Urinary bladder (tissue), 4 donors: Measurements from ENCODE around the gene KCNAB1. TPM values are rescaled to one million over a fixed set of nuclear protein-coding genes. Genes with fewer than 3 reads are reported as not detected.

Experiments
- DNase-seq: peaks from one replicate; pipeline ENCODE4 v3.0.0-alpha.2; 2015; ENCODE audit errors: extremely low spot score
- H3K27ac ChIP-seq: one replicate; pipeline ENCODE4 v1.5.1; 2013; ENCODE audit warnings: low read depth, mild to moderate bottlenecking, moderate library complexity
- H3K36me3 ChIP-seq: one replicate; pipeline ENCODE4 v1.6.1; 2013; ENCODE audit warnings: mild to moderate bottlenecking, moderate library complexity; ENCODE audit not compliant: insufficient read depth
- H3K4me1 ChIP-seq: one replicate; pipeline ENCODE4 v1.6.1; 2013; ENCODE audit warnings: mild to moderate bottlenecking, moderate library complexity; ENCODE audit not compliant: insufficient read depth
- H3K4me3 ChIP-seq: one replicate; pipeline ENCODE4 v1.5.1; 2013; ENCODE audit warnings: low read depth, low read length
- WGBS: extraction: QIAGEN DNeasy Blood & Tissue Kit; methylation state at CpG from one replicate; pipeline ENCODE4 v1.1.7; 2013; 5-methylcytosine and 5-hydroxymethylcytosine counted together
- polyA plus RNA-seq: library from polyadenylated mRNA; stranded (reverse); fragments of 200-250 nt; gene quantifications from one replicate; pipeline ENCODE4 v1.2.3, GENCODE V29; 2013
- total RNA-seq: library from RNA; depleted of rRNA; stranded (reverse); fragments of >200 nt; gene quantifications from one replicate; pipeline ENCODE4 v1.2.3, GENCODE V29; 2014
- donor health status: healthy with polysubstance abuse.
- donor health status: healthy.

KCNAB1 gene
- total and polyA plus RNA-seq, 2 donors = 3.7 to 4.9 TPM

GRCh38 chr3:156356537-156357363, 236.4 kb downstream of the KCNAB1 start:
- DNase-seq = no peak
- Histone ChIP-seq H3K4me3 (no peak overlapping the region), H3K4me1 (no peaks in the 10 kb centered on the region), H3K36me3 (no peaks in the 10 kb centered on the region), H3K27ac (no peak overlapping the region)
- 47% methylated on average over 5 of the region's 5 CpGs for WGBS

- DNase-seq = no peak
- H3K4me1 ChIP-seq = no peaks in the 10 kb centered on the region
- 78% methylated on average over 2 of the region's 2 CpGs for WGBS
- H3K36me3 ChIP-seq = no peaks in the 10 kb centered on the region
- no peak overlapping the region for H3K27ac ChIP-seq
- H3K4me3 ChIP-seq = no peak overlapping the region
Observed at GRCh38 chr3:156358232-156358631, 237.9 kb downstream of the KCNAB1 start.

- no peak for DNase-seq
- H3K36me3 ChIP-seq = no peaks in the 10 kb centered on the region
- no peaks in the 10 kb centered on the region for H3K4me1 ChIP-seq
- H3K27ac ChIP-seq = no peak overlapping the region
- WGBS = 71% methylated on average over 3 of the region's 3 CpGs
- no peak overlapping the region for H3K4me3 ChIP-seq
Observed at GRCh38 chr3:156359368-156359767, 239.0 kb downstream of the KCNAB1 start.

- Histone ChIP-seq H3K27ac (no peak overlapping the region), H3K36me3 (no peaks in the 10 kb centered on the region), H3K4me3 (no peak overlapping the region), H3K4me1 (no peaks in the 10 kb centered on the region)
- WGBS = 81% methylated on average over 4 of the region's 4 CpGs
- DNase-seq = no peak
Observed at GRCh38 chr3:156360083-156360482, 239.7 kb downstream of the KCNAB1 start.

- H3K27ac ChIP-seq = no peak overlapping the region
- WGBS = 62% methylated on average over 5 of the region's 5 CpGs
- H3K36me3 ChIP-seq = no peaks in the 10 kb centered on the region
- no peak for DNase-seq
- no peaks in the 10 kb centered on the region for H3K4me1 ChIP-seq
- H3K4me3 ChIP-seq = no peak overlapping the region
Observed at GRCh38 chr3:156360963-156361362, 240.6 kb downstream of the KCNAB1 start.

GRCh38 chr3:156366559-156366958, 246.2 kb downstream of the KCNAB1 start:
- Histone ChIP-seq H3K4me3 (no peak overlapping the region), H3K27ac (no peak overlapping the region), H3K4me1 (no peaks in the 10 kb centered on the region), H3K36me3 (no peaks in the 10 kb centered on the region)
- no peak for DNase-seq
- WGBS = 93% methylated on average over 3 of the region's 3 CpGs

GRCh38 chr3:156368189-156368588, 247.8 kb downstream of the KCNAB1 start:
- 67% methylated on average over 3 of the region's 3 CpGs for WGBS
- H3K36me3 ChIP-seq = no peaks in the 10 kb centered on the region
- H3K4me3 ChIP-seq = no peak overlapping the region
- DNase-seq = no peak
- no peak overlapping the region for H3K27ac ChIP-seq
- no peaks in the 10 kb centered on the region for H3K4me1 ChIP-seq

- peak; percentile 21 for DNase-seq
- 42% methylated on average over 6 of the region's 6 CpGs for WGBS
Observed at GRCh38 chr3:156371701-156372100, 251.3 kb downstream of the KCNAB1 start.

GRCh38 chr3:156373095-156373494, 252.7 kb downstream of the KCNAB1 start:
- Histone ChIP-seq H3K4me1 (no peaks in the 10 kb centered on the region), H3K4me3 (no peak overlapping the region), H3K27ac (no peak overlapping the region), H3K36me3 (no peaks in the 10 kb centered on the region)
- 86% methylated on average over 1 of the region's 1 CpG for WGBS
- DNase-seq = no peak

More at GRCh38 chr3:156371701-156372100, 251.3 kb downstream of the KCNAB1 start:
- H3K4me1 ChIP-seq = no peaks in the 10 kb centered on the region
- H3K36me3 ChIP-seq = no peaks in the 10 kb centered on the region
- H3K4me3 ChIP-seq = no peak overlapping the region
- H3K27ac ChIP-seq = no peak overlapping the region

GRCh38 chr3:156373654-156374053, 253.3 kb downstream of the KCNAB1 start:
- no peak overlapping the region for H3K4me3 ChIP-seq
- 93% methylated on average over 2 of the region's 2 CpGs for WGBS
- no peaks in the 10 kb centered on the region for H3K4me1 ChIP-seq
- H3K36me3 ChIP-seq = no peaks in the 10 kb centered on the region
- DNase-seq = no peak
- H3K27ac ChIP-seq = no peak overlapping the region

- H3K4me1 ChIP-seq = no peaks in the 10 kb centered on the region
- H3K27ac ChIP-seq = no peak overlapping the region
- no peaks in the 10 kb centered on the region for H3K36me3 ChIP-seq
- no peak overlapping the region for H3K4me3 ChIP-seq
- DNase-seq = no peak
Observed at GRCh38 chr3:156376199-156376598, 255.8 kb downstream of the KCNAB1 start.

GRCh38 chr3:156377266-156377665, 256.9 kb downstream of the KCNAB1 start:
- DNase-seq = no peak
- Histone ChIP-seq H3K36me3 (no peaks in the 10 kb centered on the region), H3K27ac (no peak overlapping the region), H3K4me3 (no peak overlapping the region), H3K4me1 (no peaks in the 10 kb centered on the region)
- WGBS = 85% methylated on average over 7 of the region's 7 CpGs

- WGBS = 81% methylated on average over 7 of the region's 7 CpGs
- DNase-seq = no peak
- no peaks in the 10 kb centered on the region for H3K4me1 ChIP-seq
- H3K27ac ChIP-seq = no peak overlapping the region
- no peaks in the 10 kb centered on the region for H3K36me3 ChIP-seq
- no peak overlapping the region for H3K4me3 ChIP-seq
Observed at GRCh38 chr3:156377718-156378117, 257.3 kb downstream of the KCNAB1 start.

- no peaks in the 10 kb centered on the region for H3K4me1 ChIP-seq
- no peak overlapping the region for H3K27ac ChIP-seq
- no peaks in the 10 kb centered on the region for H3K36me3 ChIP-seq
- no peak overlapping the region for H3K4me3 ChIP-seq
- no peak for DNase-seq
- WGBS = 97% methylated on average over 3 of the region's 3 CpGs
Observed at GRCh38 chr3:156378871-156379270, 258.5 kb downstream of the KCNAB1 start.
